MM.1S (cell line): ENCODE results near the gene CCSER2.

Experiments used
- EZH2phosphoT487 ChIP-seq: fragments of 300-600 bp; sonication (generic); IDR thresholded peaks from 2 replicates; pipeline ENCODE4 v1.6.1; 2018; ENCODE audit warnings: antibody characterized with exemption, low read length
- TF ChIP-seq, protein P1 (sequence below): fragments of 300-600 bp; sonication (generic); IDR thresholded peaks from 2 replicates; pipeline ENCODE4 v1.5.1; 2016; ENCODE audit warnings: antibody characterized with exemption, low read length, mixed read lengths

DNA sequence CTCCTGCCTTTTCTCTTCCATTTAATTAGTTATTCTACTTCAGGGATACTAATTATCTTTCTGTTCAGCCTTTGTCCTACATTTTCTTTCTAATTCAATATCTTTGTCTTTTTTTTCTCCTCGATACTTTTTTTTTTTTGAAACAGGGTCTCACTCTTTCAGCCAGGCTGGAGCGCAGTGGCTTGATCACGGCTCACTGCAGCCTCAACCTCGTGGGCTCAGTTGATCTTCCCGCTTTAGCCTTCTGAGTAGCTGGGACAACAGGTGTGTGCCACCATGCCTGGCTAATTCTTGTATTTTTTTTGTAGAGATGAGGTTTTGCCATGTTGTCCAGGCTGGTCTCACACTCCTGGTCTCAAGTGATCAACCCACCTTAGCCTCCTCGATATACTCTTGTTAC lies 38.9 kb downstream of the CCSER2 start:
- TF ChIP-seq, protein P1, sequence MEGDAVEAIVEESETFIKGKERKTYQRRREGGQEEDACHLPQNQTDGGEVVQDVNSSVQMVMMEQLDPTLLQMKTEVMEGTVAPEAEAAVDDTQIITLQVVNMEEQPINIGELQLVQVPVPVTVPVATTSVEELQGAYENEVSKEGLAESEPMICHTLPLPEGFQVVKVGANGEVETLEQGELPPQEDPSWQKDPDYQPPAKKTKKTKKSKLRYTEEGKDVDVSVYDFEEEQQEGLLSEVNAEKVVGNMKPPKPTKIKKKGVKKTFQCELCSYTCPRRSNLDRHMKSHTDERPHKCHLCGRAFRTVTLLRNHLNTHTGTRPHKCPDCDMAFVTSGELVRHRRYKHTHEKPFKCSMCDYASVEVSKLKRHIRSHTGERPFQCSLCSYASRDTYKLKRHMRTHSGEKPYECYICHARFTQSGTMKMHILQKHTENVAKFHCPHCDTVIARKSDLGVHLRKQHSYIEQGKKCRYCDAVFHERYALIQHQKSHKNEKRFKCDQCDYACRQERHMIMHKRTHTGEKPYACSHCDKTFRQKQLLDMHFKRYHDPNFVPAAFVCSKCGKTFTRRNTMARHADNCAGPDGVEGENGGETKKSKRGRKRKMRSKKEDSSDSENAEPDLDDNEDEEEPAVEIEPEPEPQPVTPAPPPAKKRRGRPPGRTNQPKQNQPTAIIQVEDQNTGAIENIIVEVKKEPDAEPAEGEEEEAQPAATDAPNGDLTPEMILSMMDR: no peak
- no peak for TF ChIP-seq EZH2phosphoT487
